ENCODE measurements around the gene MYCN. TPM values are rescaled to one million over a fixed set of nuclear protein-coding genes. Genes with fewer than 3 reads are reported as not detected.

Gene MYCN
- polyA plus RNA-seq, 1 donor (not counting 4 experiments of a cell fraction or from before 2014, with no cell fraction given): not detected

- H3K27ac ChIP-seq (ENCODE audit: control insufficient read depth, insufficient read depth, low read length): no peak overlapping the region
- TF ChIP-seq, protein P1, sequence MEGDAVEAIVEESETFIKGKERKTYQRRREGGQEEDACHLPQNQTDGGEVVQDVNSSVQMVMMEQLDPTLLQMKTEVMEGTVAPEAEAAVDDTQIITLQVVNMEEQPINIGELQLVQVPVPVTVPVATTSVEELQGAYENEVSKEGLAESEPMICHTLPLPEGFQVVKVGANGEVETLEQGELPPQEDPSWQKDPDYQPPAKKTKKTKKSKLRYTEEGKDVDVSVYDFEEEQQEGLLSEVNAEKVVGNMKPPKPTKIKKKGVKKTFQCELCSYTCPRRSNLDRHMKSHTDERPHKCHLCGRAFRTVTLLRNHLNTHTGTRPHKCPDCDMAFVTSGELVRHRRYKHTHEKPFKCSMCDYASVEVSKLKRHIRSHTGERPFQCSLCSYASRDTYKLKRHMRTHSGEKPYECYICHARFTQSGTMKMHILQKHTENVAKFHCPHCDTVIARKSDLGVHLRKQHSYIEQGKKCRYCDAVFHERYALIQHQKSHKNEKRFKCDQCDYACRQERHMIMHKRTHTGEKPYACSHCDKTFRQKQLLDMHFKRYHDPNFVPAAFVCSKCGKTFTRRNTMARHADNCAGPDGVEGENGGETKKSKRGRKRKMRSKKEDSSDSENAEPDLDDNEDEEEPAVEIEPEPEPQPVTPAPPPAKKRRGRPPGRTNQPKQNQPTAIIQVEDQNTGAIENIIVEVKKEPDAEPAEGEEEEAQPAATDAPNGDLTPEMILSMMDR (optimal IDR thresholded peaks at IDR 0.05 in 1 of 3, IDR thresholded peaks at IDR 0.05 in 1 of 3, conservative IDR thresholded peaks at IDR 0.05 in 1 of 3; ENCODE audit: extremely low read depth in 1 of 3, insufficient read depth in 2 of 3, low read length in 3 of 3): no peak
- TF ChIP-seq EZH2 (IDR thresholded peaks at IDR 0.05; ENCODE audit: low read length): no peak
- DNase-seq (ENCODE audit: low read depth, low spot score): no peak
- no peaks in the 10 kb centered on the region for H3K4me1 ChIP-seq (ENCODE audit: control insufficient read depth, extremely low read depth, insufficient read depth, low read length)
- no peak for FAIRE-seq
- H3K9ac ChIP-seq (ENCODE audit: control insufficient read depth, extremely low read depth, insufficient read depth, low read length): no peak overlapping the region
- no peaks in the 10 kb centered on the region for H3K79me2 ChIP-seq (ENCODE audit: control insufficient read depth, insufficient read depth, low read length)
- H3K9me1 ChIP-seq (ENCODE audit: control insufficient read depth, extremely low read depth, insufficient read depth, low read length): no peaks in the 10 kb centered on the region
- H3K4me2 ChIP-seq (ENCODE audit: control insufficient read depth, extremely low read depth, insufficient read depth, low read depth, low read length): no peak overlapping the region
- H3K27me3 ChIP-seq (ENCODE audit: control insufficient read depth, extremely low read depth, insufficient read depth, low read length): peaks cover 16% of the 10 kb centered on the region
- no peak overlapping the region for H2AFZ ChIP-seq (ENCODE audit: control insufficient read depth, low read length)
- no peaks in the 10 kb centered on the region for H4K20me1 ChIP-seq (ENCODE audit: control insufficient read depth, extremely low read depth, insufficient read depth, low read length)
- H3K9me3 ChIP-seq (ENCODE audit: control insufficient read depth, low read depth, low read length): no peaks in the 10 kb centered on the region
- dilution Hi-C loops (cut with MboI; ENCODE audit: extremely low pct_ligation_motif_present, low sequenced_read_pairs): loop anchor here (25.0 kb wide), 1 partner anchor 565 kb away; no protein-coding TSS in a partner anchor
- H3K36me3 ChIP-seq (ENCODE audit: control insufficient read depth in 2 of 2, extremely low read depth in 1 of 2, insufficient read depth in 2 of 2, low read length in 2 of 2): no peaks in the 10 kb centered on the region
- no peak overlapping the region for H3K4me3 ChIP-seq (ENCODE audit: control insufficient read depth in 2 of 3, extremely low read depth in 1 of 3, insufficient read depth in 2 of 3, low read depth in 1 of 3, low read length in 3 of 3)
Measured at GRCh38 chr2:15946983-15947382, 6.6 kb downstream of the MYCN start.

GRCh38 chr2:15947431-15947830 is 7.1 kb downstream of the MYCN start:
- H3K27me3 ChIP-seq (ENCODE audit: control insufficient read depth, extremely low read depth, insufficient read depth, low read length): peaks cover 13% of the 10 kb centered on the region
- dilution Hi-C loops (cut with MboI; ENCODE audit: extremely low pct_ligation_motif_present, low sequenced_read_pairs): loop anchor here (25.0 kb wide), 1 partner anchor 565 kb away; no protein-coding TSS in a partner anchor

More at GRCh38 chr2:15947431-15947830, 7.1 kb downstream of the MYCN start:
- Histone ChIP-seq H3K9me3 (ENCODE audit: control insufficient read depth, low read depth, low read length) (no peaks in the 10 kb centered on the region), H3K79me2 (ENCODE audit: control insufficient read depth, insufficient read depth, low read length) (no peaks in the 10 kb centered on the region), H3K4me3 (ENCODE audit: control insufficient read depth in 2 of 3, extremely low read depth in 1 of 3, insufficient read depth in 2 of 3, low read depth in 1 of 3, low read length in 3 of 3) (no peak overlapping the region), H3K36me3 (ENCODE audit: control insufficient read depth in 2 of 2, extremely low read depth in 1 of 2, insufficient read depth in 2 of 2, low read length in 2 of 2) (no peaks in the 10 kb centered on the region), H3K9me1 (ENCODE audit: control insufficient read depth, extremely low read depth, insufficient read depth, low read length) (no peaks in the 10 kb centered on the region), H2AFZ (ENCODE audit: control insufficient read depth, low read length) (no peak overlapping the region), H3K4me2 (ENCODE audit: control insufficient read depth, extremely low read depth, insufficient read depth, low read depth, low read length) (no peak overlapping the region), H4K20me1 (ENCODE audit: control insufficient read depth, extremely low read depth, insufficient read depth, low read length) (no peaks in the 10 kb centered on the region), H3K27ac (ENCODE audit: control insufficient read depth, insufficient read depth, low read length) (no peak overlapping the region), H3K4me1 (ENCODE audit: control insufficient read depth, extremely low read depth, insufficient read depth, low read length) (no peaks in the 10 kb centered on the region), H3K9ac (ENCODE audit: control insufficient read depth, extremely low read depth, insufficient read depth, low read length) (no peak overlapping the region)
- FAIRE-seq: no peak
- no peak for TF ChIP-seq EZH2 (IDR thresholded peaks at IDR 0.05; ENCODE audit: low read length)
- TF ChIP-seq, protein P1 (optimal IDR thresholded peaks at IDR 0.05 in 1 of 3, IDR thresholded peaks at IDR 0.05 in 1 of 3, conservative IDR thresholded peaks at IDR 0.05 in 1 of 3; ENCODE audit: extremely low read depth in 1 of 3, insufficient read depth in 2 of 3, low read length in 3 of 3): no peak
- no peak for DNase-seq (ENCODE audit: low read depth, low spot score)

Data from keratinocyte (primary cell).